NCI-H1694 treated with DMSO at 0.1 percent for 48 hours (cell line): ENCODE data around the gene LRRC26.

Experiments
- DNase-seq: peaks from one replicate; lab custom pipeline; 2025; lab: John Stamatoyannopoulos, UW

Gene LRRC26

DNA sequence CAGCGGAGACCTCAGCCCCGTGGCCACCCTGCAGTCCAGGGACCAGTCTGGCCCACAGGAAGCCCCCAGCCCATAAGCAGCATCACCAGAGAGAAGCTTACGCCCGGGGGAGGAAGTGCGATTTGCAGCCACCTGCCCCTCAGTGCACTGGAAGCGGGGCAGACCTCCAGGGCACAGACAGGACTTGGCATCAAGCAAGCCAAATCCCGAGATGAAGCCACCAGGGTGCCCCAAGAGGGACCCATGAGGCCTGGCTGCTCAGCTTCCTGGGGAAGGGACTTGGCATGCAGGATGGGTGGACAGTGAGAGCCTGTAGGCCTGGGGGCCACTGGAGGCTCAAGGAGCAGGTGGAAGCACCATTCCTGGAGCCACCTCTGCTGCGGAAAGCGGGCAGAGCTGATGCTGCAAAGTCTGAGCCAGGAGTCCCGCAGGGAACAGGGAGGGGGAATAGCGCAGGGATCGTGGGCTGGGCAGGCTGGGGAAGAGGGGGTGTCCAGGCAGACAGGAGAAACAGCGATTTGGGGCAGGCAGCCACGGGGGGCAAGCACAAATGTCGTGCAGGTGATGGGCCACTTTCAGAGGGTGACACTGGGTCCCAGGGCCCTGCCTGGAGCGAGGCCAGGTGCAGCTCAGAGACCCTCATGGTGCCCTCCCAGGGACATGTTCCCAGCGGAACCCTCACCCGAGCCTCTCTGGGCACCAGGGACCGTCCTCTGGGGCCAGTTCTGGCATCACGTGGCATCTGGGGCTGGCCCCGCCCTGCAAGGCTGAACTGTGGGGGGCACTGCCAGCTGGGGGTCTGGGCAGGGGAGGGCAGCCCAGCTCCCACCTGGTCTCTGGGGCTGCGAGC, 3.2 kb downstream of the LRRC26 start:
- DNase-seq, result no peak

GRCh38 chr9:137165250-137165836, 4.5 kb downstream of the LRRC26 start:
- DNase-seq, result no peak

- DNase-seq, result no peak
These were observed 5.2 kb downstream of the LRRC26 start for GRCh38 chr9:137164370-137165249.

DNA sequence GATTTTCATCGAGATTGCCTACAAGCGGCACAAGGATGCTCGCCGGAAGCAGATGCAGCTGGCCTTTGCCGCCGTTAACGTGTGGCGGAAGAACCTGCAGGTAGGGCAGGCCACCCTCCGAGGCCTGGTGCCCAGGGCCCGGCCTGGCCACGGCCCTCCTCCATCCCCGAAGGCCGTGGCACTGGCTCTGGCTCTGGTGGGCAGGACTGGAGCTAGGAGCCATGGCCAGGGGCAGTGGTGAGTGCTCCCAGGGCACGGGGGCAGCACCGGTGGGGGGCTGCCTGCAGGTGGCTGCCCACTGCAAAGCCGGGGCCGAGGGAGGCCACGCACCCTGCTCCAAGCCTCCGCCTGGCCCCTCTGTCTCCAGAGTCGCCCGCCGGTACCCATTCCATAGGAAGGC, 6.0 kb downstream of the LRRC26 start:
- DNase-seq, result no peak

DNA sequence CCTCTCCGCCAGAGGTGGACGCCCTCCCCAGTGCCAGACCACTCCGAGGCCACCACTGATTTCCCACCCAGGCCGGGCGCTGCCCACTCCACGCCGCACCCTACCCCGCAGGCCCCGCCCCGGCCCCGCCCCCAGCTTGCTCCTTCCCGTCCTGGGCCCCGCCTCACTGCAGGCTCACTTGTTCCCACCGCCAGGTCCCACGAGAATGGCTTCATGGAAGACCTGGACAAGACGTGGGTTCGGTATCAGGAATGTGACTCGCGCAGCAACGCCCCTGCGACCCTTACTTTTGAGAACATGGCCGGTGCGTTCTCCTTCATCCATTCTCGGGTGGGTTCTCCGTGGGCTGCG, 6.5 kb downstream of the LRRC26 start:
- no peak for DNase-seq

GRCh38 chr9:137162505-137163364, 7.1 kb downstream of the LRRC26 start:
- DNase-seq, result no peak

DNA sequence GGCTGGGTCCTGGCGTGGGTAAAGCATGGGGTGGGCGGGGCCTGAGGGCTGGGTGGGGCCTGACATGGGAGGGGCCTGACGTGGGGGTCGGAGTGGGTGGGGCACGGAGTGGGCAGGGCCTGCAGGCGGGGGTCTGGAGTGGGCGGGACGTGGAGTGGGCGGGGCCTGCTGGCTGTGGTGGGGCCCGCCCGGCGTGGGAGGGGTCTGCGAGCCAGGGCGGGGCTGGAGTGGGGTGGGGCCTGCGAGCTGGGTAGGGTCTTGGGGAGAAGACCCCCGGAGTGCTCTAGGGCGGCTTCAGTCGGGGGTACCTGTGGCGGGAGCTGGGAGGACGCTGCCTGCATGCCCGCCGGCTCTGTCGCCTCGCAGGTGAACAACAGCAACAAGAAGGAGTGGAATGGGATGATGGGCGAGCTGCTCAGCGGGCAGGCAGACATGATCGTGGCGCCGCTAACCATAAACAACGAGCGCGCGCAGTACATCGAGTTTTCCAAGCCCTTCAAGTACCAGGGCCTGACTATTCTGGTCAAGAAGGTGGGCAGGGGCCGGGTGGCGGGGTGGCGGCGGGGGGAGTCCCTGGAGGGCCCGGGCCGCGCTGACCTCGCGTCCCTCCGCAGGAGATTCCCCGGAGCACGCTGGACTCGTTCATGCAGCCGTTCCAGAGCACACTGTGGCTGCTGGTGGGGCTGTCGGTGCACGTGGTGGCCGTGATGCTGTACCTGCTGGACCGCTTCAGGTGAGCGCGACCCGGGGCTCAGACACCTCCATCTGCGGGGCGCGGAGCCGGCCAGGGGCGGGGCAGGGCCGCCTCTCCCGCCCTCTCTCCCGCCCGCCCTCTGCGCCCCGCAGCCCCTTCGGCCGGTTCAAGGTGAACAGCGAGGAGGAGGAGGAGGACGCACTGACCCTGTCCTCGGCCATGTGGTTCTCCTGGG, 8.0 kb downstream of the LRRC26 start:
- DNase-seq, result no peak

GRCh38 chr9:137160716-137161557, 8.9 kb downstream of the LRRC26 start:
- no peak for DNase-seq

- DNase-seq, result no peak
These were observed 9.8 kb downstream of the LRRC26 start for GRCh38 chr9:137160054-137160425.

GRCh38 chr9:137159105-137160053, 10.5 kb downstream of the LRRC26 start:
- no peak for DNase-seq

- no peak for DNase-seq
These were observed 11.2 kb downstream of the LRRC26 start for GRCh38 chr9:137158625-137159024.

DNA sequence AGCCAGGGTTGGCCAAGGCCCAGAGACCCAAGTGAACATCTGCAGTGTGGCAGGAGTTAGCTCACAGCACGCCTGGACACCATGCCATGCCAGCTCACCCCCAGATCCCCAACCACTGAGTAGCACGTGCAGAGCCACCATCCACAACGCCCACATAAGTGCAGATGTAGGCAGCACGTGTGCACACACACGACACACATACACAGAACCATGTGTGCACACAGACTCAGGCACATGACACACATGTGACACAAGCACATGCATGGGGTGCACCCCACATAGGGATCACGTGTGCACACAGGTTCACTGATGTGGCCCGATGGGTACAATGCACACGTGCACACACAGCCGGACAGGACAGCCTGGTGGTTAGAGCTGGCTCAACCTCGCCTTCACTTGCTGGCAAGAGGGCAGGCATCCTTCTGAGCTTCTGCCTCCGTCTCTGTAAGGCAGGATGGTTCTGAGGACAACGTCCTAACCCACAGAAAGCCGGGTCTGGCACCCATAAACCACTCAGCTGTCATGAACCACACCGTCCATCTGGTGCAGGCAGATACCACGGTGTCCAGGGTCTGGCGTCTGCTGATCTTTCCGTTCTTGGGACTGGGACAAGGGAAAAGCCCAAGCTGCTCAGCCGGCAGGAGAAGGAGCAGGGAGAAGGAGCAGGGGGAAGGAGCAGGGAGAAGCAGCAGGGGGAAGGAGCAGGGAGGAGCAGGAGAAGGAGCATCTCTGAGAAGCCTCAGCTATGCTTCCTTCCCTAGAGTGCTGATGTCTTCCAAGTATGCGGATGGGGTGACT, 12.0 kb downstream of the LRRC26 start:
- no peak for DNase-seq

- no peak for DNase-seq
These were observed 13.1 kb downstream of the LRRC26 start for GRCh38 chr9:137156567-137157375.

- DNase-seq, result no peak
These were observed 16.9 kb downstream of the LRRC26 start for GRCh38 chr9:137152844-137153405.

GRCh38 chr9:137150617-137151457, 19.0 kb downstream of the LRRC26 start:
- DNase-seq, result no peak
